ENCODE measurements around the gene ASNS.

Gene ASNS

GRCh38 chr7:97842772-97843345, 29.3 kb downstream of the ASNS start:
- DNase-seq = no peak

- DNase-seq = no peak
These were observed 30.2 kb downstream of the ASNS start for GRCh38 chr7:97842006-97842405.

GRCh38 chr7:97835296-97836138, 36.7 kb downstream of the ASNS start:
- DNase-seq = peak; percentile 69

- DNase-seq = no peak
These were observed 53.0 kb downstream of the ASNS start for GRCh38 chr7:97819161-97819560.

- DNase-seq = no peak
These were observed 54.0 kb downstream of the ASNS start for GRCh38 chr7:97818066-97818663.

Data from islet precursor cell (in vitro differentiated cells).